H9 (cell line): ENCODE measurements around the gene POMGNT1. TPM values are rescaled to one million over a fixed set of nuclear protein-coding genes. Genes with fewer than 3 reads are reported as not detected.

Source experiments
- DNase-seq: peaks from one replicate; pipeline ENCODE4 v3.0.0-alpha.2; 2017
- H2AFZ ChIP-seq: one replicate; pipeline ENCODE4 v1.6.1; 2013; ENCODE audit warnings: mild to moderate bottlenecking, low read length, control low read depth, moderate library complexity
- H2AK5ac ChIP-seq: 2 replicates; pipeline ENCODE4 v1.6.1; 2013; ENCODE audit warnings: low read length, control low read depth, mixed read lengths; ENCODE audit not compliant: insufficient read length
- H2BK120ac ChIP-seq: one replicate; pipeline ENCODE4 v1.6.1; 2013; ENCODE audit warnings: low read depth, mild to moderate bottlenecking, low read length, control low read depth, inconsistent platforms; ENCODE audit not compliant: poor library complexity, severe bottlenecking
- H2BK12ac ChIP-seq: 2 replicates; pipeline ENCODE4 v1.6.1; 2013; ENCODE audit warnings: low read length, control low read depth, mixed read lengths, low read depth; ENCODE audit not compliant: insufficient read length
- H2BK15ac ChIP-seq: 2 replicates; pipeline ENCODE4 v1.6.1; 2013; ENCODE audit warnings: low read depth, low read length, control low read depth
- H2BK20ac ChIP-seq: one replicate; pipeline ENCODE4 v1.6.1; 2013; ENCODE audit warnings: low read depth, mild to moderate bottlenecking, low read length, control low read depth, inconsistent platforms; ENCODE audit not compliant: poor library complexity, severe bottlenecking
- H2BK5ac ChIP-seq: 2 replicates; pipeline ENCODE4 v1.6.1; 2013; ENCODE audit warnings: low read length, control low read depth, mixed read lengths; ENCODE audit not compliant: insufficient read length
- H3K14ac ChIP-seq: 2 replicates; pipeline ENCODE4 v1.6.1; 2013; ENCODE audit warnings: low read length, control low read depth; ENCODE audit not compliant: insufficient read depth
- H3K18ac ChIP-seq: 2 replicates; pipeline ENCODE4 v1.6.1; 2013; ENCODE audit warnings: low read depth, mild to moderate bottlenecking, mixed read lengths, low read length, control low read depth; ENCODE audit not compliant: insufficient read length
- H3K23ac ChIP-seq: 2 replicates; pipeline ENCODE4 v1.6.1; 2013; ENCODE audit warnings: low read length, control low read depth, mixed read lengths, low read depth; ENCODE audit not compliant: insufficient read length
- H3K23me2 ChIP-seq: 2 replicates; pipeline ENCODE4 v1.6.1; 2013; ENCODE audit warnings: low read depth, mild to moderate bottlenecking, mixed read lengths, low read length, control low read depth; ENCODE audit not compliant: insufficient read length, poor library complexity, severe bottlenecking
- H3K27ac ChIP-seq: 2 replicates; pipeline ENCODE4 v1.5.1; 2013; ENCODE audit warnings: low read length, control low read depth, mixed read lengths, low read depth; ENCODE audit not compliant: insufficient read length
- H3K27me3 ChIP-seq: 2 replicates; pipeline ENCODE4 v1.6.1; 2013; ENCODE audit warnings: low read length, control low read depth, inconsistent platforms; ENCODE audit not compliant: insufficient read depth
- H3K4ac ChIP-seq: 2 replicates; pipeline ENCODE4 v1.6.1; 2013; ENCODE audit warnings: low read depth, mild to moderate bottlenecking, control low read depth, inconsistent platforms, low read length, moderate library complexity
- H3K4me1 ChIP-seq: 2 replicates; pipeline ENCODE4 v1.6.1; 2013; ENCODE audit warnings: low read length, control low read depth, inconsistent platforms; ENCODE audit not compliant: insufficient read depth
- H3K4me2 ChIP-seq: 2 replicates; pipeline ENCODE4 v1.6.1; 2013; ENCODE audit warnings: low read length, control low read depth, mixed read lengths; ENCODE audit not compliant: insufficient read length, insufficient read depth
- H3K56ac ChIP-seq: 2 replicates; pipeline ENCODE4 v1.6.1; 2013; ENCODE audit warnings: low read depth, mild to moderate bottlenecking, mixed read lengths, low read length, control low read depth; ENCODE audit not compliant: insufficient read length
- H3K79me1 ChIP-seq: 2 replicates; pipeline ENCODE4 v1.6.1; 2013; ENCODE audit warnings: low read depth, mild to moderate bottlenecking, moderate library complexity, low read length, control low read depth, inconsistent platforms; ENCODE audit not compliant: insufficient read depth, poor library complexity, severe bottlenecking
- H3K79me2 ChIP-seq: 2 replicates; pipeline ENCODE4 v1.6.1; 2013; ENCODE audit warnings: low read length, control low read depth, inconsistent platforms; ENCODE audit not compliant: insufficient read depth
- H3K9ac ChIP-seq: 2 replicates; pipeline ENCODE4 v1.6.1; 2013; ENCODE audit warnings: low read length, control low read depth, mixed read lengths; ENCODE audit not compliant: insufficient read length; ENCODE audit errors: extremely low read depth
- H3K9me3 ChIP-seq: one replicate; pipeline ENCODE4 v1.6.1; 2013; ENCODE audit warnings: low read depth, low read length, inconsistent platforms; ENCODE audit not compliant: control insufficient read depth
- H3T11ph ChIP-seq: one replicate; pipeline ENCODE4 v1.6.1; 2013; ENCODE audit warnings: mild to moderate bottlenecking, low read length, control low read depth, inconsistent platforms
- H4K20me1 ChIP-seq: one replicate; pipeline ENCODE4 v1.6.1; 2013; ENCODE audit not compliant: control insufficient read depth, insufficient read length, insufficient read depth
- H4K5ac ChIP-seq: 2 replicates; pipeline ENCODE4 v1.6.1; 2013; ENCODE audit warnings: low read depth, mild to moderate bottlenecking, mixed read lengths, low read length, control low read depth; ENCODE audit not compliant: insufficient read length
- H4K8ac ChIP-seq: replicated peaks from 2 replicates; pipeline ENCODE4 v1.6.1; 2013; ENCODE audit warnings: low read length, control low read depth, mixed read lengths, low read depth; ENCODE audit not compliant: insufficient read length
- H4K91ac ChIP-seq: 2 replicates; pipeline ENCODE4 v1.6.1; 2013; ENCODE audit warnings: low read depth, mild to moderate bottlenecking, moderate library complexity, mixed read lengths, low read length, control low read depth; ENCODE audit not compliant: insufficient read length
- H3K27ac Mint-ChIP-seq, 3 experiments: 2 replicates in 2 of 3; 3 replicates in 1 of 3; pipeline ENCODE4 v1.8.0; 2020 to 2021; ENCODE audit warnings: mixed read lengths in 3 of 3, mild to moderate bottlenecking in 1 of 3, moderate library complexity in 1 of 3
- H3K27me3 Mint-ChIP-seq: 2 replicates; pipeline ENCODE4 v1.8.0; 2021; ENCODE audit warnings: low read depth, mild to moderate bottlenecking, moderate library complexity, mixed read lengths
- H3K36me3 Mint-ChIP-seq, 3 experiments: 2 replicates in 2 of 3; 3 replicates in 1 of 3; pipeline ENCODE4 v1.8.0; 2020 to 2021; ENCODE audit warnings: low read depth in 3 of 3, mixed read lengths in 3 of 3; ENCODE audit not compliant: insufficient read depth in 1 of 3
- H3K4me1 Mint-ChIP-seq, 2 experiments: 2 replicates each; pipeline ENCODE4 v1.8.0; 2020; ENCODE audit warnings: mixed read lengths in 2 of 2
- H3K4me3 Mint-ChIP-seq, 2 experiments: 2 replicates in 1 of 2; 3 replicates in 1 of 2; pipeline ENCODE4 v1.8.0; 2020 to 2021; ENCODE audit warnings: mild to moderate bottlenecking in 2 of 2, mixed read lengths in 2 of 2, moderate library complexity in 1 of 2
- H3K9me3 Mint-ChIP-seq, 2 experiments: 2 replicates in 1 of 2; 3 replicates in 1 of 2; pipeline ENCODE4 v1.8.0; 2020; ENCODE audit warnings: mild to moderate bottlenecking in 2 of 2, mixed read lengths in 2 of 2, moderate library complexity in 1 of 2
- WGBS: extraction: QIAGEN DNeasy Blood & Tissue Kit; methylation state at CpG from one replicate; pipeline ENCODE4 v1.1.7; 2013; ENCODE audit warnings: missing lambda C conversion rate, low lambda C conversion rate, mixed read lengths; ENCODE audit not compliant: insufficient read length; ENCODE audit errors: extremely low coverage; 5-methylcytosine and 5-hydroxymethylcytosine counted together
- total RNA-seq: library from RNA; stranded (reverse); gene quantifications from 2 replicates; pipeline ENCODE4 v1.2.1, GENCODE V29; 2021
- TF ChIP-seq, protein P1 (sequence below): fragments of 200-600 bp; sonication (generic); conservative IDR thresholded peaks from 3 replicates; pipeline ENCODE4 v1.8.0; 2021; ENCODE audit warnings: antibody characterized with exemption, mild to moderate bottlenecking

POMGNT1 gene
- total RNA-seq, 1 experiment from 2014 or later = 62.6 TPM

DNA sequence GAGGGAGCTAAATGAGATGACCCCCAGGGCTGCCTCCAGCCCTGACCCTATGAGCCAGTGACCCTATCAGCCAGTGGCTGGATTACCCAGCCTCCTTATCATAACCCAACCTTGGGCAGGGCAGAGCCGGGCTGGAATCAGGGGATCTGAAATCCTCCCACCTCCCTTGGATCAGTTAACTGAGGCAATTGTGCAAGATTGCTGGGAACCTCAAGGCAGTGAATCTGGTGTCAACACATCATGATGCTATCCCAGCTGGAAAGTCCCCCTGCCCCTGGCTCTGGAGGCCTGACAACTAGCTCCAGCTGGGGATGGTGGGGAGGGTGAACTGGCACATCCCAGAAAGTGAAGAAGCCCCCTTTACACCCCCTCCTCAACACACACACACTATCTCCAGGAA, 29.8 kb downstream of the POMGNT1 start:
- no peak overlapping the region for H3T11ph ChIP-seq
- no peaks in the 10 kb centered on the region; the same call in 1 of the 2 replicates for H3K27me3 ChIP-seq
- H3K56ac ChIP-seq = no peak overlapping the region
- H3K79me2 ChIP-seq = no peaks in the 10 kb centered on the region
- H2BK12ac ChIP-seq = no peak overlapping the region
- no peak overlapping the region for H3K27ac ChIP-seq
- Mint-ChIP-seq H3K4me3 (no peak overlapping the region), H3K36me3 (no peaks in the 10 kb centered on the region; a peak in 1 of 7 replicates), H3K4me1 (peaks cover 15 to 28% of the 10 kb centered on the region in 2 experiments), H3K9me3 (no peaks in the 10 kb centered on the region; a peak in 1 of 5 replicates), H3K27ac (no peak overlapping the region; a peak in 1 of 7 replicates), H3K27me3 (peaks cover 54% of the 10 kb centered on the region)
- no peak overlapping the region for H3K23ac ChIP-seq
- H3K23me2 ChIP-seq = no peaks in the 10 kb centered on the region
- TF ChIP-seq, protein P1, sequence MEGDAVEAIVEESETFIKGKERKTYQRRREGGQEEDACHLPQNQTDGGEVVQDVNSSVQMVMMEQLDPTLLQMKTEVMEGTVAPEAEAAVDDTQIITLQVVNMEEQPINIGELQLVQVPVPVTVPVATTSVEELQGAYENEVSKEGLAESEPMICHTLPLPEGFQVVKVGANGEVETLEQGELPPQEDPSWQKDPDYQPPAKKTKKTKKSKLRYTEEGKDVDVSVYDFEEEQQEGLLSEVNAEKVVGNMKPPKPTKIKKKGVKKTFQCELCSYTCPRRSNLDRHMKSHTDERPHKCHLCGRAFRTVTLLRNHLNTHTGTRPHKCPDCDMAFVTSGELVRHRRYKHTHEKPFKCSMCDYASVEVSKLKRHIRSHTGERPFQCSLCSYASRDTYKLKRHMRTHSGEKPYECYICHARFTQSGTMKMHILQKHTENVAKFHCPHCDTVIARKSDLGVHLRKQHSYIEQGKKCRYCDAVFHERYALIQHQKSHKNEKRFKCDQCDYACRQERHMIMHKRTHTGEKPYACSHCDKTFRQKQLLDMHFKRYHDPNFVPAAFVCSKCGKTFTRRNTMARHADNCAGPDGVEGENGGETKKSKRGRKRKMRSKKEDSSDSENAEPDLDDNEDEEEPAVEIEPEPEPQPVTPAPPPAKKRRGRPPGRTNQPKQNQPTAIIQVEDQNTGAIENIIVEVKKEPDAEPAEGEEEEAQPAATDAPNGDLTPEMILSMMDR = no peak
- H2AK5ac ChIP-seq = no peak overlapping the region
- no peaks in the 10 kb centered on the region for H4K20me1 ChIP-seq
- no peak overlapping the region for H3K14ac ChIP-seq
- no peak overlapping the region for H2AFZ ChIP-seq
- no peaks in the 10 kb centered on the region; the same call in 1 of the 2 replicates for H3K4me1 ChIP-seq
- H2BK15ac ChIP-seq = no peak overlapping the region
- no peak overlapping the region for H4K91ac ChIP-seq
- no peak overlapping the region for H3K4me2 ChIP-seq
- WGBS = no CpG with 5 or more reads among the region's 1 CpG
- H2BK120ac ChIP-seq = no peak overlapping the region
- no peak overlapping the region for H2BK5ac ChIP-seq
- no peak overlapping the region for H3K4ac ChIP-seq
- H3K79me1 ChIP-seq = no peaks in the 10 kb centered on the region
- H4K8ac ChIP-seq = no peak overlapping the region
- no peak overlapping the region for H3K18ac ChIP-seq
- no peak for DNase-seq
- H2BK20ac ChIP-seq = no peak overlapping the region
- no peak overlapping the region for H3K9ac ChIP-seq
- no peak overlapping the region for H4K5ac ChIP-seq
- no peaks in the 10 kb centered on the region for H3K9me3 ChIP-seq
